Ascending aorta (tissue), 2 donors: Measurements from ENCODE around the gene DENND5B. TPM values are rescaled to one million over a fixed set of nuclear protein-coding genes. Genes with fewer than 3 reads are reported as not detected.
A peak's percentile ranks its signal among the peaks of the same experiment; 100 is the strongest.
"Not testable (repeated sequence)": the region's sequence is repeated elsewhere in the genome, so short reads cannot be mapped to it uniquely, and the experiment has no call there.

ENCODE experiments used
- DNase-seq, 2 donors: peaks; one replicate each; pipeline ENCODE4 v3.0.0-alpha.2; 2019; ENCODE audit warnings: low spot score in 2 of 2
- H3K27ac ChIP-seq, 2 donors: fragments of 200-600 bp; sonication (generic); one replicate each; pipeline ENCODE4 v1.5.1; 2016 to 2017; ENCODE audit warnings: mild to moderate bottlenecking in 1 of 2
- H3K27me3 ChIP-seq: fragments of 200-600 bp; sonication (generic); one replicate; pipeline ENCODE4 v1.5.1; 2017
- H3K36me3 ChIP-seq, 2 donors: fragments of 200-600 bp; sonication (generic); one replicate each; pipeline ENCODE4 v1.5.1; 2016
- H3K4me1 ChIP-seq, 2 donors: fragments of 200-600 bp; sonication (generic); one replicate each; pipeline ENCODE4 v1.5.1; 2016 to 2017; ENCODE audit warnings: mild to moderate bottlenecking in 1 of 2
- H3K4me3 ChIP-seq, 2 donors: fragments of 200-600 bp; sonication (generic); one replicate each; pipeline ENCODE4 v1.5.1; 2016 to 2017; ENCODE audit warnings: mild to moderate bottlenecking in 1 of 2
- H3K9me3 ChIP-seq, 2 donors: fragments of 200-600 bp; sonication (generic); one replicate each; pipeline ENCODE4 v1.5.1; 2016
- CTCF ChIP-seq, 3 experiments: fragments of 200-600 bp in 2 of 3; fragments of 450-650 bp in 1 of 3; sonication (generic) in 2 of 3; IDR thresholded peaks; one replicate each; pipeline ENCODE4 v1.5.1; 2016 to 2019; ENCODE audit warnings: antibody characterized with exemption in 3 of 3, mild to moderate bottlenecking in 1 of 3, moderate library complexity in 1 of 3
- intact Hi-C: fragments of 100-400 bp; cut with DNase I; formaldehyde crosslinking; loops from one replicate; pipeline ENCODE4 v1.15.1; 2023
- total RNA-seq: library from RNA; depleted of rRNA; stranded (reverse); fragments of >200 nt; gene quantifications from one replicate; pipeline ENCODE4 v1.1.0, GENCODE V29; 2016

The DENND5B gene
- total RNA-seq, 1 donor from 2014 or later = 4.7 TPM

GRCh38 chr12:31557707-31558106, 33.2 kb downstream of the DENND5B start:
- no peak for TF ChIP-seq CTCF (IDR thresholded peaks at IDR 0.05)
- H3K4me1 ChIP-seq = no peaks in the 10 kb centered on the region
- DNase-seq = no peak
- intact Hi-C loops = no loop called here
- no peaks in the 10 kb centered on the region for H3K9me3 ChIP-seq
- H3K36me3 ChIP-seq = no peaks in the 10 kb centered on the region
- H3K27ac ChIP-seq = no peak overlapping the region
- H3K4me3 ChIP-seq = no peak overlapping the region
- H3K27me3 ChIP-seq = no peaks in the 10 kb centered on the region

GRCh38 chr12:31555466-31555865, 35.5 kb downstream of the DENND5B start:
- H3K4me1 ChIP-seq, DNase-seq, H3K36me3 ChIP-seq, intact Hi-C loops, H3K27ac ChIP-seq, H3K27me3 ChIP-seq, H3K9me3 ChIP-seq, H3K4me3 ChIP-seq: not testable (repeated sequence)

- H3K27ac ChIP-seq, H3K36me3 ChIP-seq, H3K27me3 ChIP-seq, DNase-seq, intact Hi-C loops, H3K9me3 ChIP-seq, H3K4me3 ChIP-seq, H3K4me1 ChIP-seq: not testable (repeated sequence)
Measured at GRCh38 chr12:31550590-31550989, 40.3 kb downstream of the DENND5B start.

- intact Hi-C loops = no loop called here
- TF ChIP-seq CTCF (IDR thresholded peaks at IDR 0.05) = no peak
- Histone ChIP-seq H3K27ac (no peak overlapping the region), H3K27me3 (no peaks in the 10 kb centered on the region), H3K4me1 (peaks cover 0 to 11% of the 10 kb centered on the region in 2 donors), H3K4me3 (no peak overlapping the region), H3K9me3 (peaks cover 0 to 23% of the 10 kb centered on the region in 2 donors), H3K36me3 (no peaks in the 10 kb centered on the region)
- no peak for DNase-seq
Measured at GRCh38 chr12:31536672-31537071, 54.3 kb downstream of the DENND5B start.

- Histone ChIP-seq H3K27ac (no peak overlapping the region), H3K4me3 (peak overlapping the region; percentile 8 to 15), H3K9me3 (peaks cover 0 to under 1% of the 10 kb centered on the region in 2 donors), H3K27me3 (no peaks in the 10 kb centered on the region), H3K36me3 (no peaks in the 10 kb centered on the region), H3K4me1 (peaks cover 0 to 15% of the 10 kb centered on the region in 2 donors)
- intact Hi-C loops = no loop called here
- TF ChIP-seq CTCF (IDR thresholded peaks at IDR 0.05) = no peak
- DNase-seq = no peak
Measured at GRCh38 chr12:31533470-31533869, 57.5 kb downstream of the DENND5B start.

GRCh38 chr12:31531893-31532292, 59.0 kb downstream of the DENND5B start:
- Histone ChIP-seq H3K36me3 (no peaks in the 10 kb centered on the region), H3K27ac (no peak overlapping the region), H3K27me3 (no peaks in the 10 kb centered on the region), H3K9me3 (no peaks in the 10 kb centered on the region), H3K4me3 (no peak overlapping the region), H3K4me1 (peaks cover 0 to 15% of the 10 kb centered on the region in 2 donors)
- no peak for TF ChIP-seq CTCF (IDR thresholded peaks at IDR 0.05)
- no peak for DNase-seq
- intact Hi-C loops = no loop called here

- Histone ChIP-seq H3K27ac (no peak overlapping the region), H3K4me1 (peaks cover 0 to 10% of the 10 kb centered on the region in 2 donors), H3K36me3 (no peaks in the 10 kb centered on the region), H3K27me3 (no peaks in the 10 kb centered on the region), H3K9me3 (no peaks in the 10 kb centered on the region), H3K4me3 (no peak overlapping the region)
- DNase-seq = no peak
- intact Hi-C loops = no loop called here
- TF ChIP-seq CTCF (IDR thresholded peaks at IDR 0.05) = no peak
Measured at GRCh38 chr12:31528095-31528494, 62.8 kb downstream of the DENND5B start.
